ENCODE data around the gene KBTBD6. TPM values are rescaled to one million over a fixed set of nuclear protein-coding genes. Genes with fewer than 3 reads are reported as not detected.
"Not testable (repeated sequence)": the region's sequence is repeated elsewhere in the genome, so short reads cannot be mapped to it uniquely, and the experiment has no call there.

KBTBD6 gene
- total RNA-seq, 1 donor from 2014 or later: 6.6 TPM

GRCh38 chr13:41136396-41137031, 3.9 kb upstream of the KBTBD6 start:
- intact Hi-C loops (cut with micrococcal nuclease): no loop called here

GRCh38 chr13:41133951-41134350, 1.3 kb upstream of the KBTBD6 start:
- intact Hi-C loops (cut with micrococcal nuclease): loop anchor here (2.0 kb wide), 3 partner anchors 159 to 1479 kb away; partner anchors contain the start of genes COG6 and DGKH

GRCh38 chr13:41131660-41132511, 716 bp downstream of the KBTBD6 start:
- intact Hi-C loops (cut with micrococcal nuclease): loop anchor here (1.0 to 2.0 kb wide), 16 partner anchors 62 to 1477 kb away; partner anchors contain the start of genes COG6, DGKH, ELF1 and KBTBD7

- intact Hi-C loops (cut with micrococcal nuclease): not testable (repeated sequence)
Measured at GRCh38 chr13:41131189-41131588, 1.4 kb downstream of the KBTBD6 start.

- intact Hi-C loops (cut with micrococcal nuclease): no loop called here
Measured at GRCh38 chr13:41130356-41130755, 2.2 kb downstream of the KBTBD6 start.

GRCh38 chr13:41127701-41128100, 4.9 kb downstream of the KBTBD6 start:
- intact Hi-C loops (cut with micrococcal nuclease): no loop called here

- intact Hi-C loops (cut with micrococcal nuclease): no loop called here
Measured at GRCh38 chr13:41122838-41123237, 9.8 kb downstream of the KBTBD6 start.

- intact Hi-C loops (cut with micrococcal nuclease): no loop called here
Measured at GRCh38 chr13:41117869-41118268, 14.7 kb downstream of the KBTBD6 start.

- intact Hi-C loops (cut with micrococcal nuclease): no loop called here
Measured at GRCh38 chr13:41111454-41111853, 21.1 kb downstream of the KBTBD6 start.

GRCh38 chr13:41107584-41108014, 25.0 kb downstream of the KBTBD6 start:
- intact Hi-C loops (cut with micrococcal nuclease): no loop called here

- intact Hi-C loops (cut with micrococcal nuclease): no loop called here
Measured at GRCh38 chr13:41107104-41107571, 25.5 kb downstream of the KBTBD6 start.

- intact Hi-C loops (cut with micrococcal nuclease): no loop called here
Measured at GRCh38 chr13:41099986-41100385, 32.6 kb downstream of the KBTBD6 start.

- intact Hi-C loops (cut with micrococcal nuclease): no loop called here
Measured at GRCh38 chr13:41098761-41099160, 33.8 kb downstream of the KBTBD6 start.

GRCh38 chr13:41095681-41096080, 36.9 kb downstream of the KBTBD6 start:
- intact Hi-C loops (cut with micrococcal nuclease): not testable (repeated sequence)

GRCh38 chr13:41085961-41086585, 46.5 kb downstream of the KBTBD6 start:
- intact Hi-C loops (cut with micrococcal nuclease): no loop called here

GRCh38 chr13:41079725-41080124, 52.9 kb downstream of the KBTBD6 start:
- intact Hi-C loops (cut with micrococcal nuclease): loop anchor here (5.0 to 10.0 kb wide), 2 partner anchors 233 to 1135 kb away; partner anchors contain the start of gene NAA16

Other genes starting within 250 kb of the KBTBD6 start
- gene ELF1, start 113.5 kb downstream of the KBTBD6 start, total RNA-seq: 112 and 114 TPM in 2 replicates
- gene WBP4, start 71.3 kb downstream of the KBTBD6 start, total RNA-seq: 10.2 TPM in 2 replicates
- 10.1 and 10.7 TPM in 2 replicates for gene KBTBD7, start 61.8 kb upstream of the KBTBD6 start, total RNA-seq
- 18.4 and 19.3 TPM in 2 replicates for gene MTRF1, start 130.8 kb upstream of the KBTBD6 start, total RNA-seq
- gene NAA16, start 178.5 kb upstream of the KBTBD6 start, total RNA-seq: 29.8 and 31.7 TPM in 2 replicates